IMR-90 (cell line): Measurements from ENCODE around the gene ZNF99. TPM values are rescaled to one million over a fixed set of nuclear protein-coding genes. Genes with fewer than 3 reads are reported as not detected.

Experiments
- ATAC-seq: fragments of 200-7000 bp; cut with Tn5 transposase; 2 replicates; pipeline ENCODE4 v1.9.1; 2020; ENCODE audit warnings: low read depth, mild to moderate bottlenecking, moderate library complexity
- BruUV-seq: library from RNA; stranded (reverse); fragments of 400-500 nt; replicated peaks from 2 replicates; lab custom pipeline; 2021; lab: Mats Ljungman, UMichigan
- CTCF ChIA-PET: fragments of 300-600 bp; formaldehyde crosslinking; extraction: SDS; loops from one replicate; lab custom pipeline; 2021; ENCODE audit warnings: antibody characterized with exemption; lab: Yijun Ruan, JAX
- POLR2A ChIA-PET: fragments of 300-600 bp; sonication (Branson Sonifier 250); formaldehyde crosslinking; loops from one replicate; lab custom pipeline; 2022; ENCODE audit warnings: antibody characterized with exemption; ENCODE audit not compliant: unreplicated experiment; lab: Charles Lee
- DNase-seq: peaks from one replicate; pipeline ENCODE4 v3.0.0; 2013
- H2AFZ ChIP-seq: replicated peaks from 2 replicates; pipeline ENCODE3; 2013; ENCODE audit warnings: low read length, mild to moderate bottlenecking; ENCODE audit not compliant: poor library complexity
- H2AK5ac ChIP-seq: 2 replicates; pipeline ENCODE4 v1.6.1; 2013; ENCODE audit warnings: low read depth, low read length, inconsistent platforms
- H2AK9ac ChIP-seq: replicated peaks from 2 replicates; pipeline ENCODE3; 2013; ENCODE audit warnings: mild to moderate bottlenecking, low read depth, low read length, moderate library complexity; ENCODE audit not compliant: poor library complexity
- H2BK120ac ChIP-seq: 2 replicates; pipeline ENCODE4 v1.6.1; 2013; ENCODE audit warnings: low read depth, low read length, inconsistent platforms
- H2BK15ac ChIP-seq: 3 replicates; pipeline ENCODE4 v1.6.1; 2013; ENCODE audit warnings: low read depth, low read length, inconsistent platforms
- H2BK20ac ChIP-seq: 2 replicates; pipeline ENCODE4 v1.6.1; 2013; ENCODE audit warnings: low read depth, mild to moderate bottlenecking, inconsistent platforms, low read length, moderate library complexity
- H2BK5ac ChIP-seq: 2 replicates; pipeline ENCODE4 v1.6.1; 2013; ENCODE audit warnings: mild to moderate bottlenecking, low read depth, low read length, inconsistent platforms; ENCODE audit not compliant: poor library complexity, severe bottlenecking
- H3K14ac ChIP-seq: replicated peaks from 2 replicates; pipeline ENCODE4 v1.6.1; 2013; ENCODE audit warnings: low read depth, low read length, inconsistent platforms
- H3K18ac ChIP-seq: 2 replicates; pipeline ENCODE4 v1.6.1; 2013; ENCODE audit warnings: low read depth, low read length, control low read depth
- H3K23ac ChIP-seq: 2 replicates; pipeline ENCODE4 v1.6.1; 2013; ENCODE audit warnings: low read depth, low read length, inconsistent platforms
- H3K27ac ChIP-seq: 2 replicates; pipeline ENCODE4 v1.5.1; 2013; ENCODE audit warnings: mild to moderate bottlenecking, control low read depth, low read length; ENCODE audit not compliant: insufficient read depth
- H3K27me3 ChIP-seq: 2 replicates; pipeline ENCODE4 v1.6.1; 2013; ENCODE audit warnings: low read length; ENCODE audit not compliant: control insufficient read depth, insufficient read depth
- H3K36me3 ChIP-seq: 2 replicates; pipeline ENCODE4 v1.6.1; 2013; ENCODE audit warnings: low read length, mixed read lengths; ENCODE audit not compliant: control insufficient read depth, insufficient read depth
- H3K4ac ChIP-seq: 2 replicates; pipeline ENCODE4 v1.6.1; 2013; ENCODE audit warnings: low read depth, low read length, inconsistent platforms
- H3K4me1 ChIP-seq: 2 replicates; pipeline ENCODE4 v1.6.1; 2013; ENCODE audit warnings: low read length, mixed read lengths; ENCODE audit not compliant: control insufficient read depth, insufficient read depth
- H3K4me2 ChIP-seq: 2 replicates; pipeline ENCODE4 v1.6.1; 2013; ENCODE audit warnings: low read depth, mild to moderate bottlenecking, control low read depth, low read length, moderate library complexity
- H3K4me3 ChIP-seq: 2 replicates; pipeline ENCODE4 v1.5.1; 2013; ENCODE audit warnings: low read depth, mild to moderate bottlenecking, control low read depth, low read length, moderate library complexity; ENCODE audit not compliant: insufficient read depth
- H3K56ac ChIP-seq: 2 replicates; pipeline ENCODE4 v1.6.1; 2013; ENCODE audit warnings: low read length, inconsistent platforms; ENCODE audit not compliant: insufficient read depth; ENCODE audit errors: extremely low read depth
- H3K79me1 ChIP-seq, 2 experiments: 2 replicates each; pipeline ENCODE4 v1.6.1; 2013; ENCODE audit warnings: low read length in 2 of 2, inconsistent platforms in 1 of 2, low read depth in 1 of 2
- H3K9ac ChIP-seq: 2 replicates; pipeline ENCODE4 v1.6.1; 2013; ENCODE audit warnings: low read depth, low read length, control low read depth
- H3K9me1 ChIP-seq: 2 replicates; pipeline ENCODE4 v1.6.1; 2013; ENCODE audit warnings: low read length, inconsistent platforms; ENCODE audit not compliant: insufficient read depth
- H3K9me3 ChIP-seq: 2 replicates; pipeline ENCODE4 v1.6.1; 2013; ENCODE audit warnings: low read length; ENCODE audit not compliant: control insufficient read depth, insufficient read depth
- H4K20me1 ChIP-seq: 2 replicates; pipeline ENCODE4 v1.6.1; 2013; ENCODE audit warnings: low read length, inconsistent platforms; ENCODE audit not compliant: insufficient read depth
- H4K5ac ChIP-seq: 2 replicates; pipeline ENCODE4 v1.6.1; 2013; ENCODE audit warnings: mild to moderate bottlenecking, low read depth, low read length, control low read depth
- H4K8ac ChIP-seq, 2 experiments: 2 replicates each; pipeline ENCODE4 v1.6.1; 2013; ENCODE audit warnings: low read depth in 2 of 2, low read length in 2 of 2, control low read depth in 1 of 2, inconsistent platforms in 1 of 2
- H4K91ac ChIP-seq: 2 replicates; pipeline ENCODE4 v1.6.1; 2013; ENCODE audit warnings: low read depth, low read length, inconsistent platforms; ENCODE audit not compliant: insufficient read depth
- BHLHE40 ChIP-seq: fragments of 150-350 bp; IDR thresholded peaks from 2 replicates; pipeline ENCODE4 v1.6.1; 2016; ENCODE audit warnings: mild to moderate bottlenecking, low read depth, low read length
- CEBPB ChIP-seq: IDR thresholded peaks from 2 replicates; pipeline ENCODE4 v1.6.1; 2012; ENCODE audit warnings: low read depth, low read length, improper control_type of control experiment
- CHD1 ChIP-seq: IDR thresholded peaks from 2 replicates; pipeline ENCODE4 v1.6.1; 2012; ENCODE audit warnings: low read depth, low read length, improper control_type of control experiment
- CTCF ChIP-seq: conservative IDR thresholded peaks from 2 replicates; pipeline ENCODE4 v1.5.1; 2012; ENCODE audit warnings: mild to moderate bottlenecking, low read depth, low read length, improper control_type of control experiment
- FOS ChIP-seq: fragments of 150-350 bp; IDR thresholded peaks from 2 replicates; pipeline ENCODE4 v1.6.1; 2016; ENCODE audit warnings: low read depth, low read length
- MAFK ChIP-seq: IDR thresholded peaks from 2 replicates; pipeline ENCODE4 v1.6.1; 2012; ENCODE audit warnings: low read depth, low read length, improper control_type of control experiment
- MAZ ChIP-seq: IDR thresholded peaks from 2 replicates; pipeline ENCODE4 v1.6.1; 2012; ENCODE audit warnings: low read depth, mild to moderate bottlenecking, low read length, improper control_type of control experiment, moderate library complexity, borderline replicate concordance
- MXI1 ChIP-seq: IDR thresholded peaks from 2 replicates; pipeline ENCODE4 v1.6.1; 2012; ENCODE audit warnings: low read depth, mild to moderate bottlenecking, low read length, moderate library complexity, borderline replicate concordance
- NFE2L2 ChIP-seq: fragments of 150-350 bp; IDR thresholded peaks from 2 replicates; pipeline ENCODE4 v1.6.1; 2016; ENCODE audit warnings: low read depth, mild to moderate bottlenecking, low read length
- POLR2A ChIP-seq: IDR thresholded peaks from 2 replicates; pipeline ENCODE4 v1.6.1; 2012; ENCODE audit warnings: mild to moderate bottlenecking, low read depth, low read length
- RAD21 ChIP-seq: IDR thresholded peaks from 2 replicates; pipeline ENCODE4 v1.6.1; 2012; ENCODE audit warnings: low read length, improper control_type of control experiment
- RCOR1 ChIP-seq: IDR thresholded peaks from 2 replicates; pipeline ENCODE4 v1.6.1; 2012; ENCODE audit warnings: mild to moderate bottlenecking, low read length, improper control_type of control experiment; ENCODE audit not compliant: insufficient replicate concordance
- RFX5 ChIP-seq: IDR thresholded peaks from 2 replicates; pipeline ENCODE4 v1.8.0; 2012; ENCODE audit warnings: low read depth, mild to moderate bottlenecking, low read length, moderate library complexity
- SMC3 ChIP-seq: fragments of 150-350 bp; IDR thresholded peaks from 2 replicates; pipeline ENCODE4 v1.6.1; 2016; ENCODE audit warnings: low read depth, mild to moderate bottlenecking, antibody characterized with exemption, low read length, moderate library complexity
- WGBS, 2 experiments: methylation state at CpG; one replicate each; pipeline versions ENCODE4 v1.1.5 to v1.1.7; 2013; ENCODE audit warnings: missing lambda C conversion rate in 2 of 2; ENCODE audit not compliant: insufficient read length in 1 of 2; ENCODE audit errors: extremely low coverage in 2 of 2; 5-methylcytosine and 5-hydroxymethylcytosine counted together
- dilution Hi-C: fragments of 300-500 bp; cut with HindIII; formaldehyde crosslinking; loops from one replicate; pipeline ENCODE4 v1.14.3; 2018; ENCODE audit warnings: low sequenced_read_pairs; ENCODE audit not compliant: unreplicated experiment
- in situ Hi-C: fragments of 300-500 bp; cut with MboI; formaldehyde crosslinking; loops from 3 replicates; pipeline ENCODE4 v1.14.3; 2019; ENCODE audit warnings: low sequenced_read_pairs, inconsistent platforms, mixed read lengths
- intact Hi-C: fragments of 100-400 bp; cut with micrococcal nuclease; formaldehyde crosslinking; loops from 2 replicates; pipeline ENCODE4 v1.10.0; 2022
- polyA plus RNA-seq, 3 experiments: library from polyadenylated mRNA; depleted of rRNA; stranded (reverse); fragments of >200 nt; gene quantifications; 2 replicates each; pipeline ENCODE4 v1.2.3, GENCODE V29; 2012; ENCODE audit warnings: low replicate concordance in 1 of 3
- total RNA-seq: library from RNA; depleted of rRNA; stranded (reverse); fragments of >200 nt; gene quantifications from 2 replicates; pipeline ENCODE4 v1.2.3, GENCODE V29; 2012
- TF ChIP-seq, protein P1 (sequence below): fragments of 150-350 bp; IDR thresholded peaks from 2 replicates; pipeline ENCODE4 v1.6.1; 2017; ENCODE audit warnings: mild to moderate bottlenecking, antibody characterized with exemption, low read length, low read depth
- TF ChIP-seq, protein P2 (sequence below): fragments of 150-350 bp; IDR thresholded peaks from 2 replicates; pipeline ENCODE4 v1.6.1; 2016; ENCODE audit warnings: low read depth, mild to moderate bottlenecking, low read length, moderate library complexity, borderline replicate concordance

ZNF99 gene
- total and polyA plus RNA-seq, 2 of the 4 experiments (the other 2 are of a cell fraction), result not detected

GRCh38 chr19:22797040-22797439 is 13.1 kb upstream of the ZNF99 start:
- no peak overlapping the region for H3K4ac ChIP-seq
- no peak overlapping the region for H3K23ac ChIP-seq
- no peak for DNase-seq
- no peak overlapping the region for H2BK5ac ChIP-seq
- H3K4me2 ChIP-seq, result no peak overlapping the region
- no peaks in the 10 kb centered on the region for H3K36me3 ChIP-seq
- no peaks in the 10 kb centered on the region for H3K27me3 ChIP-seq
- no peak overlapping the region for H3K56ac ChIP-seq
- no peak for ATAC-seq
- H3K18ac ChIP-seq, result no peak overlapping the region
- dilution Hi-C loops (no loop called here), in situ Hi-C loops (no loop called here), intact Hi-C loops (no loop called here)
- no peak overlapping the region for H2AK9ac ChIP-seq
- H4K20me1 ChIP-seq, result no peaks in the 10 kb centered on the region
- 0% methylated on average over 1 of the region's 5 CpGs; no CpG with 5 or more reads in 1 of the 2 experiments for WGBS, 2 experiments
- no peaks in the 10 kb centered on the region for H3K9me1 ChIP-seq
- peaks cover 13% of the 10 kb centered on the region for H3K9me3 ChIP-seq
- H2AFZ ChIP-seq, result no peak overlapping the region
- H3K14ac ChIP-seq, result no peak overlapping the region
- no peaks in the 10 kb centered on the region for H3K79me1 ChIP-seq
- no peak overlapping the region for H3K9ac ChIP-seq
- H3K4me3 ChIP-seq, result no peak overlapping the region
- BruUV-seq, result no TSS peak
- POLR2A ChIA-PET, result no interaction called here
- no peak overlapping the region for H4K5ac ChIP-seq
- H2BK20ac ChIP-seq, result no peak overlapping the region
- no peak overlapping the region for H4K8ac ChIP-seq
- no peak overlapping the region for H2BK120ac ChIP-seq
- no peak for TF ChIP-seq FOS
- TF ChIP-seq RAD21, result no peak
- TF ChIP-seq, protein P1, sequence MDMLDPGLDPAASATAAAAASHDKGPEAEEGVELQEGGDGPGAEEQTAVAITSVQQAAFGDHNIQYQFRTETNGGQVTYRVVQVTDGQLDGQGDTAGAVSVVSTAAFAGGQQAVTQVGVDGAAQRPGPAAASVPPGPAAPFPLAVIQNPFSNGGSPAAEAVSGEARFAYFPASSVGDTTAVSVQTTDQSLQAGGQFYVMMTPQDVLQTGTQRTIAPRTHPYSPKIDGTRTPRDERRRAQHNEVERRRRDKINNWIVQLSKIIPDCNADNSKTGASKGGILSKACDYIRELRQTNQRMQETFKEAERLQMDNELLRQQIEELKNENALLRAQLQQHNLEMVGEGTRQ, result no peak
- no peak for TF ChIP-seq POLR2A
- no peak for TF ChIP-seq SMC3
- no peak for TF ChIP-seq RCOR1
- no peak for TF ChIP-seq CHD1
- TF ChIP-seq NFE2L2, result no peak
- no peak for TF ChIP-seq MAZ
- TF ChIP-seq CEBPB, result no peak
- TF ChIP-seq MXI1, result no peak
- TF ChIP-seq MAFK, result no peak
- no peak for TF ChIP-seq CTCF
- TF ChIP-seq BHLHE40, result no peak
- TF ChIP-seq, protein P2, sequence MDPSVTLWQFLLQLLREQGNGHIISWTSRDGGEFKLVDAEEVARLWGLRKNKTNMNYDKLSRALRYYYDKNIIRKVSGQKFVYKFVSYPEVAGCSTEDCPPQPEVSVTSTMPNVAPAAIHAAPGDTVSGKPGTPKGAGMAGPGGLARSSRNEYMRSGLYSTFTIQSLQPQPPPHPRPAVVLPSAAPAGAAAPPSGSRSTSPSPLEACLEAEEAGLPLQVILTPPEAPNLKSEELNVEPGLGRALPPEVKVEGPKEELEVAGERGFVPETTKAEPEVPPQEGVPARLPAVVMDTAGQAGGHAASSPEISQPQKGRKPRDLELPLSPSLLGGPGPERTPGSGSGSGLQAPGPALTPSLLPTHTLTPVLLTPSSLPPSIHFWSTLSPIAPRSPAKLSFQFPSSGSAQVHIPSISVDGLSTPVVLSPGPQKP, result no peak
- TF ChIP-seq RFX5, result no peak
- H2AK5ac ChIP-seq, result no peak overlapping the region
- H3K27ac ChIP-seq, result no peak overlapping the region
- H3K4me1 ChIP-seq, result no peaks in the 10 kb centered on the region
- CTCF ChIA-PET, result no interaction called here
- no peak overlapping the region for H4K91ac ChIP-seq
- H2BK15ac ChIP-seq, result no peak overlapping the region
